GM18499 (cell line): ENCODE results near the gene AGAP1.

ENCODE experiments used
- ATAC-seq: cut with Tn5 transposase; IDR thresholded peaks from one replicate; pipeline ENCODE4 v1.9.1; 2021; ENCODE audit warnings: moderate number of reproducible peaks; ENCODE audit not compliant: insufficient read depth, unreplicated experiment

The AGAP1 gene

DNA sequence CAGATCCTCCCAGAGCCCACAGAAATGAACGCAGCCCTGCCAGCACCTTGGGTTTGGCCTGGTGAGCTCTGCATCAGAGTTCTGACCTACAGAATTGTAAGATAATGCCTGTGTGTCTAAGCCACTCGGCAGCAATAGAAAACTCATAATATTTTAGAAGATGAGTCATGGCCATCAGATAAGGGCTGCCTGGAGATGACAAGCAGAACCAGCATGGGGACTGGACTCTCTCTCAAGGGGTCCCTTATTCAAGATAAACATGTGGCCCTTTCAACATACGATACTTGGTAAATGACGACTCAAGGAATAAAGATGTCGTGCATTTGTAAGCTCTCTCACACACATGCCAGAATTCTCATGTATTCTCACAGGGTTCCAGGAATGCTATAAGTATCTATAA is 8.5 kb upstream of the AGAP1 start:
- no peak for ATAC-seq

- ATAC-seq, result no peak
These were observed 7.1 kb upstream of the AGAP1 start for GRCh38 chr2:235486729-235487128.

- no peak for ATAC-seq
These were observed 3.9 kb upstream of the AGAP1 start for GRCh38 chr2:235489897-235490296.

- no peak for ATAC-seq
These were observed 946 bp upstream of the AGAP1 start for GRCh38 chr2:235492850-235493344.

- no peak for ATAC-seq
These were observed 455 bp upstream of the AGAP1 start for GRCh38 chr2:235493402-235493774.

DNA sequence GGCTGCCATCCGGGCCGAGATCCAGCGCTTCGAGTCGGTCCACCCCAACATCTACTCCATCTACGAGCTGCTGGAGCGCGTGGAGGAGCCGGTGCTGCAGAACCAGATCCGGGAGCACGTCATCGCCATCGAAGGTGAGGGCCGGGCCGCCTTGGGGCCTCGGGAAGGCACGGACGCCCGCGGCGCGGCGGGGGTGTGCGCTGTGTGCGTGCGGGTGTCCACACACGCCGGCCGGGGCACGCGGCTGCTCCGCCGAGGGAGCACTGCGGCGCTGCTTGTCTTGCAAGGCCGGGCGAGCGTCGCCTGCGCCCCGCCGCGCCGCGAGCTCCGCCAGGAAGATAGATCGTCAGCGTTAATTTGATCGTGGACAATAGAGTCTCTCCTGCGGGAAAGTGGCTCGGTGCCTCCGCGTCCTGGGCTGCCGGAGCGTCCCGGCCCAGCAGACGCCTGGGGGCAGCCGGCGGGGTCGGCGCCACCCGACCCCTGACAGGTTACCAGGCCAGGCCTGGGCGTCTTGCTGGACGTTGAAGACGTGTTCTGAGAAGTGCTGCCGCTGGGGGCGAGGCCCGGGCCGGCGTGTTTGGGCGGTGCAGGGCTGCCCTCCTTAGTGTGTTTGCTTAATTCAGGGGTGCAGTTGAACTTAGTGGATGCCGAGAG is 1.0 kb downstream of the AGAP1 start:
- no peak for ATAC-seq

GRCh38 chr2:235495373-235496238 is 1.8 kb downstream of the AGAP1 start:
- ATAC-seq, result no peak

DNA sequence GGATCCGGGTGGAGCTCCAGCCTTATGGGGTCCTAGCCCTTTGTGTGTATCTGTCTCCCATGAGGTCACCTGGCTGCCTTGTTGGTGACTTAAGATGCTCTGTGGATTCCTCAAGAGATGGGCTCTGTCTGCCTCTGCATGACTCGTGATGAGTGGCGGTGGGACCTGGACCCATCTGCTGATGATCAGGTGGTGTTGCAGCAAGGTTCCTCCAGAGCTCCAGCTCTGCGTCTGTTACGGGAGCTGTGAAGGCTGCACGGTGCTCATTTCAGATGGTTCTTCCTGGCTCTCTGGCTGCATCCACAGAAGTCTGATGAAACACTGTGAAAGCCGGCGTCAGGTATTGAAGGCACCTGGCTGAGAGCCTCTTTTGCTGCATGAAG is 2.4 kb downstream of the AGAP1 start:
- ATAC-seq, result no peak

GRCh38 chr2:235497096-235497495 is 3.3 kb downstream of the AGAP1 start:
- ATAC-seq, result no peak

DNA sequence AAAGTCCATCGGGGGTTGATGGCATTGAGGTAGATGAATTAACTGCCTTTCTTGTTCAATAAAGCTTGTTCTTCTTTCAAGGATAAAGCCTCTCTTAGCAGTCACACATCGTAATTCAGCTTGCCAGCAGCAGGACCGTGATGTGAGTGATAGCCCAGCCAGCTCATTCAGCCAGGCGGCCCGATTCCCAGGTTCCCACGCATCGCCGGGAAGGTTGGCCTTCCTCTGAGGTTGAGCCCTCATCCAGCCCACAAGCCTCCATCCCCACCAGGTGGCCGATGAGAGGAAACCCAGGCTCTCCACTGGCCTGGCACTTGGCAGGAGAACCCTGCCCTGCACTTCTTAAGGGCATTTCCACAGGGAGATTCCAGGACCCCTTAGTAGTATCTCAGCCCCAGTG is 4.7 kb downstream of the AGAP1 start:
- ATAC-seq, result no peak

DNA sequence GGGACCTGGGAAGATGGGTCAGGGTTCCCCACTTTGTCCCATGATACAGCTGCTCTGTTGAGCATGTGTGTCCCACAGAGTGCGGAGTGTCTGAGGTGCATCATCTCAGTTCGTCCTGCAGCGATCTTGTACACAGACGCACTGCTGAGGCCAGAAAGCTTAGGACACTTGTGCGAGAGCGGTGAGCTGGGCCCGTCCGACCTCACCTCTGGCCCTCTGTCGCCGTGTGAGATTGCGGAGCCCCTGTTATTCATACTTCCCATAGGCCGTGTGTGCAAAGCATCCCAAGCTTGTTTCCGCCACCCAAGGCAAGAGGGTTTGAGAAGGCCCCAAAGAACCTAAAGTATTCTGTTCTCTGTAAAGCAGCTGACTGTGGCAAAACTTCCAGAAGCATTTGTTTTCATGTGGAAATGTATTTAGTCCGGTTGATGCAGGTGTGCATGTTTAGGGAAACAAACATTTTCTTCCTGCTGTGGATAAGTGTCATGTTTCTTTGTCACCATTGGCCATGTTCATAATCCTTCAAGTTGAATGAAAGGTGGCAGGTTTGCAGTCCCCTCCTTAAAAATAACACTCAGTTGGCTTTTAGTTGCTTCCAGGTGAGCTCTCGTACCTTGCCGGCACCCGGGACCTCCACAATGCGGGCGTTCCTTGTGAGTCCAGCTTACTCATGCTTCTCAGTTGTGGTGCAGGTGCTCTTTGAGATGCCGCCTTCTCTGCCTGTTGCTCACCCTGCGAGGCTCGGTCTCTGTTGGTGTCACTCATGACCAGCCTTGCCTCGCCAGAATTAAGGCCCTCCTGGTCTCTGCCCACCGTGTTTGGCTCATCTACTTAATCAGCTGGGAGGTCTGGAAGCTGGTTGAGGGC is 5.3 kb downstream of the AGAP1 start:
- no peak for ATAC-seq

- ATAC-seq, result no peak
These were observed 6.4 kb downstream of the AGAP1 start for GRCh38 chr2:235500110-235500760.

GRCh38 chr2:235500761-235501672 is 7.2 kb downstream of the AGAP1 start:
- ATAC-seq, result no peak

- no peak for ATAC-seq
These were observed 7.8 kb downstream of the AGAP1 start for GRCh38 chr2:235501673-235502031.

GRCh38 chr2:235502336-235502735 is 8.5 kb downstream of the AGAP1 start:
- no peak for ATAC-seq

- no peak for ATAC-seq
These were observed 10.8 kb downstream of the AGAP1 start for GRCh38 chr2:235504441-235505180.

- ATAC-seq, result no peak
These were observed 11.4 kb downstream of the AGAP1 start for GRCh38 chr2:235505181-235505741.

DNA sequence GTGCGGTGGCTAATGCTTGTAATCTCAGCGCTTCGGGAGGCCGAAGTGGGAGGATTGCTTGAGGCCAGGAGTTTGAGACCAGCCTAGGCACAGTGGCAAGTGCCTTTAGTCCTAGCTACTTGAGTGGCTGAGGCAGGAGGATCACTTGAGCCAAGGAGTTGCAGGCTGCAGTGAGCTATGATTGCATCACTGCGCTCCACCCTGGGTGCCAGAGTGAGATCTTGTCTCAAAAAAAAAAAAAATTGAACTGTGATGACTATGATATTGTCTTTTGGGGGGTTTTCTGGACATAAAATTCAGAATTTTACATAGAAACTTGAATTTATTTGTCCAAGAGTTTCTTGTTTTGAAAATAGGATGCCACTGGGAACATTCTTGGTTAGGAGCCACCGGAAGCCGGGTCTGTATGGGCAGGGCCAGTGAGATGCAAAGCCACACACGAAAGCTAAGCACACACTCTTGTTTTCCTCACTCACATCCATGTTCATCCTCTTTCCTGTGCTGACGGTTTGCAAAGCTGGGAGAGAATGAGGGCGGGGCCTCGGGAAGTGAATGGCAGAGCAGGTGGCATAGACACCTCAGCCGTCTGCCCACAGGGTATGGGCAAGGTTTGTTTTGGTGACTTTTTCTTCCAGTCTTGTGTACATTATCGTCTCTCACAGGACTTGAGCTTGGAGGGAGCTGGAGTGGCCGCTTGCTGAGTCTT is 12.6 kb downstream of the AGAP1 start:
- no peak for ATAC-seq
